ENCODE data around the gene LMBRD2. TPM values are rescaled to one million over a fixed set of nuclear protein-coding genes. Genes with fewer than 3 reads are reported as not detected.

The LMBRD2 gene
- polyA plus RNA-seq, 1 donor, result 14.2 TPM

Other genes starting within 250 kb of the LMBRD2 start
- gene CAPSL, start 213.3 kb downstream of the LMBRD2 start, polyA plus RNA-seq (ENCODE audit: insufficient read length), result not detected
- 19.9 TPM for gene UGT3A1, start 160.5 kb downstream of the LMBRD2 start, polyA plus RNA-seq (ENCODE audit: insufficient read length)
- gene UGT3A2, start 85.0 kb downstream of the LMBRD2 start, polyA plus RNA-seq (ENCODE audit: insufficient read length), result 0.83 TPM
- gene SKP2, start 224 bp upstream of the LMBRD2 start, polyA plus RNA-seq (ENCODE audit: insufficient read length), result 57.0 TPM
- 45.3 TPM for gene NADK2, start 90.0 kb upstream of the LMBRD2 start, polyA plus RNA-seq (ENCODE audit: insufficient read length)
- gene RANBP3L, start 150.0 kb upstream of the LMBRD2 start, polyA plus RNA-seq (ENCODE audit: insufficient read length), result 0.53 TPM

All from hindlimb muscle (tissue), 1 donor.